ENCODE measurements around the gene UNC13B. TPM values are rescaled to one million over a fixed set of nuclear protein-coding genes. Genes with fewer than 3 reads are reported as not detected.

UNC13B gene
- total RNA-seq (ENCODE audit: low replicate concordance), result 20.8 and 22.3 TPM in 2 replicates

GRCh38 chr9:35161713-35162604, at the start of gene UNC13B:
Gene UNC13B (plus strand): TSS chr9:35162009. CDS start chr9:35162284, 275 bp downstream.

GRCh38 chr9:35115680-35116538, 45.9 kb upstream of the UNC13B start, which contains the start of gene ATOSB:
Gene ATOSB (minus strand): TSS chr9:35115862. CDS start chr9:35108274, 7,588 bp downstream.

Other genes starting within 250 kb of the UNC13B start
- under 0.01 TPM in 2 replicates for gene PHF24, start 203.7 kb upstream of the UNC13B start, total RNA-seq (ENCODE audit: low replicate concordance)
- 6.3 and 18.3 TPM in 2 replicates for gene DNAJB5, start 172.3 kb upstream of the UNC13B start, total RNA-seq (ENCODE audit: low replicate concordance)
- 477 and 492 TPM in 2 replicates for gene VCP, start 89.4 kb upstream of the UNC13B start, total RNA-seq (ENCODE audit: low replicate concordance)
- gene FANCG, start 82.1 kb upstream of the UNC13B start, total RNA-seq (ENCODE audit: low replicate concordance), result 6.0 and 12.4 TPM in 2 replicates
- gene PIGO, start 65.4 kb upstream of the UNC13B start, total RNA-seq (ENCODE audit: low replicate concordance), result 4.4 and 9.8 TPM in 2 replicates
- gene STOML2, start 58.9 kb upstream of the UNC13B start, total RNA-seq (ENCODE audit: low replicate concordance), result 154 and 173 TPM in 2 replicates
- gene ATOSB, start 46.1 kb upstream of the UNC13B start, total RNA-seq (ENCODE audit: low replicate concordance), result 11.9 and 25.1 TPM in 2 replicates